HUDEP-2 (cell line): ENCODE measurements around the gene CH25H.
"Not testable (repeated sequence)": the region's sequence is repeated elsewhere in the genome, so short reads cannot be mapped to it uniquely, and the experiment has no call there.

ENCODE experiments used
- DNase-seq, 76 experiments: peaks; one replicate each; lab custom pipeline; 2025; ENCODE audit not compliant: unreplicated experiment in 76 of 76; lab: John Stamatoyannopoulos, UW

CH25H gene

GRCh38 chr10:89203237-89203636 is 3.9 kb downstream of the CH25H start:
- no peak for DNase-seq

GRCh38 chr10:89202033-89202425 is 5.1 kb downstream of the CH25H start:
- no peak for DNase-seq

- DNase-seq, result no peak
Measured at GRCh38 chr10:89201345-89202032, 5.6 kb downstream of the CH25H start.

GRCh38 chr10:89197473-89197872 is 9.6 kb downstream of the CH25H start:
- DNase-seq, result no peak

- not testable (repeated sequence) for DNase-seq
Measured at GRCh38 chr10:89191301-89191700, 15.8 kb downstream of the CH25H start.

GRCh38 chr10:89189211-89189734 is 17.8 kb downstream of the CH25H start:
- no peak for DNase-seq

- DNase-seq, result no peak
Measured at GRCh38 chr10:89185658-89186057, 21.5 kb downstream of the CH25H start.

- DNase-seq, result no peak
Measured at GRCh38 chr10:89184638-89185037, 22.5 kb downstream of the CH25H start.

- no peak for DNase-seq
Measured at GRCh38 chr10:89183571-89183970, 23.5 kb downstream of the CH25H start.

GRCh38 chr10:89182894-89183293 is 24.2 kb downstream of the CH25H start:
- DNase-seq, result no peak

GRCh38 chr10:89175816-89176215 is 31.3 kb downstream of the CH25H start:
- no peak for DNase-seq

GRCh38 chr10:89173075-89173474 is 34.0 kb downstream of the CH25H start:
- no peak for DNase-seq

- no peak for DNase-seq
Measured at GRCh38 chr10:89171996-89172395, 35.1 kb downstream of the CH25H start.

GRCh38 chr10:89171263-89171872 is 35.7 kb downstream of the CH25H start:
- no peak for DNase-seq

GRCh38 chr10:89168354-89168900 is 38.7 kb downstream of the CH25H start:
- not testable (repeated sequence) for DNase-seq

- no peak for DNase-seq
Measured at GRCh38 chr10:89167915-89168314, 39.2 kb downstream of the CH25H start.

GRCh38 chr10:89165923-89166322 is 41.2 kb downstream of the CH25H start:
- DNase-seq, result no peak

- DNase-seq, result no peak
Measured at GRCh38 chr10:89164920-89165319, 42.2 kb downstream of the CH25H start.

GRCh38 chr10:89164080-89164479 is 43.0 kb downstream of the CH25H start:
- DNase-seq, result no peak

GRCh38 chr10:89163265-89163995 is 43.7 kb downstream of the CH25H start:
- no peak for DNase-seq

GRCh38 chr10:89162596-89162995 is 44.5 kb downstream of the CH25H start:
- DNase-seq, result no peak
